ENCODE measurements around the gene NUMBL. TPM values are rescaled to one million over a fixed set of nuclear protein-coding genes. Genes with fewer than 3 reads are reported as not detected.
A peak's percentile ranks its signal among the peaks of the same experiment; 100 is the strongest.
"Not testable (repeated sequence)": the region's sequence is repeated elsewhere in the genome, so short reads cannot be mapped to it uniquely, and the experiment has no call there.

Gene NUMBL
- total RNA-seq, 2 experiments from 2014 or later = 9.9 to 11.7 TPM

- Mint-ChIP-seq H3K27me3 (peaks cover 16% of the 10 kb centered on the region), H3K36me3 (no peaks in the 10 kb centered on the region), H3K9me3 (no peaks in the 10 kb centered on the region), H3K4me1 (peaks cover 10% of the 10 kb centered on the region), H3K27ac (no peak overlapping the region), H3K4me3 (no peak overlapping the region)
- POLR2A ChIA-PET = interaction anchor here (0.7 kb wide), 2 partner anchors 181 to 353 kb away, joined by 3 to 5 read pairs; no protein-coding TSS in a partner anchor
- ATAC-seq (ENCODE audit: low read depth) (no peak), DNase-seq (no peak)
Measured at GRCh38 chr19:40638327-40638726, 52.1 kb downstream of the NUMBL start.

DNA sequence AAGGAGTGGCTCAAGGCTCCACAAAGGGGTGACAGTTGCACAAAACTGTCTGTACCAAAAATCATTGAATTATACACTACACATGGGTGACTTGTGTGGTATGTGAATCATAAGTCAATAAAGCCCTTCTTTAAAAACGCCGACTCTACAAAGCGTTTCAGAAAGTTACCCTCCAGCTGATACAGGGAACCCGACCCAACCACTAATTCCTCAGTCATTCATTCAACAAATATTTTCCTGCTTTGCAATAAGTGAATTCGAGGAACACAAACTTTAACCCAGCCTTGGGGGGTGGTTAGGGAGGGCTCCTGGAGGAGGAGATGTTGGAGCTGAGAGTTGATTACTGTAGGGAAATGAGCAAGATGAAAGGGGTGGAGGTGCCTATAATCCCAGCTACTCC lies 57.2 kb downstream of the NUMBL start:
- Mint-ChIP-seq H3K9me3 (no peaks in the 10 kb centered on the region), H3K27ac (no peak overlapping the region), H3K36me3 (peaks cover 2% of the 10 kb centered on the region), H3K4me1 (peaks cover 10% of the 10 kb centered on the region), H3K27me3 (peaks cover 16% of the 10 kb centered on the region), H3K4me3 (no peak overlapping the region)
- DNase-seq (no peak), ATAC-seq (ENCODE audit: low read depth) (no peak)
- POLR2A ChIA-PET = no interaction called here

- H3K36me3 Mint-ChIP-seq = peaks cover 2% of the 10 kb centered on the region
- no peak overlapping the region for H3K4me3 Mint-ChIP-seq
- DNase-seq (no peak), ATAC-seq (ENCODE audit: low read depth) (no peak)
- POLR2A ChIA-PET = no interaction called here
- peaks cover 10% of the 10 kb centered on the region for H3K4me1 Mint-ChIP-seq
- peaks cover 16% of the 10 kb centered on the region for H3K27me3 Mint-ChIP-seq
- H3K9me3 Mint-ChIP-seq = no peaks in the 10 kb centered on the region
- H3K27ac Mint-ChIP-seq = no peak overlapping the region
Measured at GRCh38 chr19:40632311-40633036, 58.0 kb downstream of the NUMBL start.

DNA sequence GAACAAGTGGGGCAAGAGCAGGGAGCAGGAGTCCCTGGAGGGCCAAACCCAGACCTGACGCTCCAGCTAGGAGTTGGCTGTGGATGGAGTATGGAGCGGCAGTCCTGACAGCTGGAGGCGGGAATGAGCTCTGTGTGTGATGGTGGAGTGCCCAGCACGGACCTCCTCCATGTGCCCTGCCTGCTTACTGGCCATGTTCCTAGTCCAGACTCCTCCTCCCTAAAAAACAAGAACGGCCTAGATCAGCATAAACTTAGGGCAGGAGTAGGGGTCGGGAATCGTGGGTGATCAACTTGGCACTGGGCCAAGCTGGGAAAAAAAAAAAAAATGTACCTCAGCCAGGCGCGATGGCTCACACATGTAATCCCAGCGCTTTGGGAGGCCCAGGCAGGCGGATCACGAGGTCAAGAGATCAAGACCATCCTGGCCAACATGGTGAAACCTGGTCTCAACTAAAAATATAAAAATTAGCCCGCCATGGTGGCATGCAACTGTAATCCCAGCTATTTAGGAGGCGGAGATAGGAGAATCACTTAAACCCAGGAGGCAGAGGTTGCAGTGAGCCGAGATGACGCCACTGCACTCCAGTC lies 59.8 kb downstream of the NUMBL start:
- POLR2A ChIA-PET = interaction anchor here (0.7 kb wide), 1 partner anchor 633 kb away, joined by 3 read pairs; no protein-coding TSS in a partner anchor
- Mint-ChIP-seq H3K27ac (no peak overlapping the region), H3K4me1 (peaks cover 14% of the 10 kb centered on the region), H3K4me3 (no peak overlapping the region), H3K27me3 (peaks cover 14% of the 10 kb centered on the region), H3K9me3 (no peaks in the 10 kb centered on the region), H3K36me3 (peaks cover 2% of the 10 kb centered on the region)
- DNase-seq (no peak), ATAC-seq (ENCODE audit: low read depth) (no peak)

DNA sequence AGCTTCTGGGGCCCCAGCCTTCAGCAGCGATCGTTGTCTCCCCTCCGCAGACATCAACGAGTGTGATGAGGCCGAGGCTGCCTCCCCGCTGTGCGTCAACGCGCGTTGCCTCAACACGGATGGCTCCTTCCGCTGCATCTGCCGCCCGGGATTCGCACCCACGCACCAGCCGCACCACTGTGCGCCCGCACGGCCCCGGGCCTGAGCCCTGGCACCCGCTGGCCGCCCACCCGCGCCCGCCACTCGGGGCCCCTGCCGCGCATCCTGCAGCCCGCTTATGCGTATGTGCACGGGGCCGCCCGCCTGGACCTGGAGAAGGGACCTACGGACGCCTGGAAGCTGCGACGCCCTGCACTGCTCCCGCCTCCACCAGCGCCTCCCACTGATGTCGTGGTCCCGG lies 61.1 kb downstream of the NUMBL start:
- peaks cover 18% of the 10 kb centered on the region for H3K4me1 Mint-ChIP-seq
- no peak overlapping the region for H3K4me3 Mint-ChIP-seq
- no peak for DNase-seq
- no peak for ATAC-seq (ENCODE audit: low read depth)
- POLR2A ChIA-PET = no interaction called here
- H3K27ac Mint-ChIP-seq = no peak overlapping the region
- H3K27me3 Mint-ChIP-seq = peaks cover 10% of the 10 kb centered on the region
- no peaks in the 10 kb centered on the region for H3K9me3 Mint-ChIP-seq
- peaks cover 8% of the 10 kb centered on the region for H3K36me3 Mint-ChIP-seq

- H3K9me3 Mint-ChIP-seq = no peaks in the 10 kb centered on the region
- peaks cover 14% of the 10 kb centered on the region for H3K4me1 Mint-ChIP-seq
- H3K4me3 Mint-ChIP-seq = no peak overlapping the region
- POLR2A ChIA-PET = no interaction called here
- no peaks in the 10 kb centered on the region for H3K27me3 Mint-ChIP-seq
- H3K27ac Mint-ChIP-seq = no peak overlapping the region
- peak; percentile 17 for ATAC-seq (ENCODE audit: low read depth)
- H3K36me3 Mint-ChIP-seq = peaks cover 8% of the 10 kb centered on the region
- no peak for DNase-seq
Measured at GRCh38 chr19:40627486-40628279, 62.8 kb downstream of the NUMBL start.

- peaks cover 14% of the 10 kb centered on the region for H3K4me1 Mint-ChIP-seq
- H3K27ac Mint-ChIP-seq = no peak overlapping the region
- H3K27me3 Mint-ChIP-seq = no peaks in the 10 kb centered on the region
- POLR2A ChIA-PET = no interaction called here
- H3K36me3 Mint-ChIP-seq = peaks cover 10% of the 10 kb centered on the region
- ATAC-seq (ENCODE audit: low read depth) (no peak), DNase-seq (no peak)
- no peak overlapping the region for H3K4me3 Mint-ChIP-seq
- H3K9me3 Mint-ChIP-seq = no peaks in the 10 kb centered on the region
Measured at GRCh38 chr19:40626918-40627317, 63.5 kb downstream of the NUMBL start.

GRCh38 chr19:40625406-40626120 lies 64.9 kb downstream of the NUMBL start:
- Mint-ChIP-seq H3K27ac (peak overlapping the region; percentile 57), H3K36me3 (peaks cover 18% of the 10 kb centered on the region), H3K9me3 (no peaks in the 10 kb centered on the region), H3K4me3 (peak overlapping the region; percentile 11), H3K27me3 (no peaks in the 10 kb centered on the region), H3K4me1 (peaks cover 14% of the 10 kb centered on the region)
- DNase-seq = no peak
- POLR2A ChIA-PET = interaction anchor here (0.5 kb wide), 1 partner anchor 9 kb away, joined by 5 read pairs; no protein-coding TSS in a partner anchor
- peak; percentile 21 for ATAC-seq (ENCODE audit: low read depth)

- DNase-seq; ATAC-seq (ENCODE audit: low read depth); H3K4me3 Mint-ChIP-seq; H3K27me3 Mint-ChIP-seq; H3K9me3 Mint-ChIP-seq; POLR2A ChIA-PET; H3K27ac Mint-ChIP-seq: not testable (repeated sequence)
- peaks cover 20% of the 10 kb centered on the region for H3K36me3 Mint-ChIP-seq
- peaks cover 12% of the 10 kb centered on the region for H3K4me1 Mint-ChIP-seq
Measured at GRCh38 chr19:40624369-40625153, 65.9 kb downstream of the NUMBL start.

DNA sequence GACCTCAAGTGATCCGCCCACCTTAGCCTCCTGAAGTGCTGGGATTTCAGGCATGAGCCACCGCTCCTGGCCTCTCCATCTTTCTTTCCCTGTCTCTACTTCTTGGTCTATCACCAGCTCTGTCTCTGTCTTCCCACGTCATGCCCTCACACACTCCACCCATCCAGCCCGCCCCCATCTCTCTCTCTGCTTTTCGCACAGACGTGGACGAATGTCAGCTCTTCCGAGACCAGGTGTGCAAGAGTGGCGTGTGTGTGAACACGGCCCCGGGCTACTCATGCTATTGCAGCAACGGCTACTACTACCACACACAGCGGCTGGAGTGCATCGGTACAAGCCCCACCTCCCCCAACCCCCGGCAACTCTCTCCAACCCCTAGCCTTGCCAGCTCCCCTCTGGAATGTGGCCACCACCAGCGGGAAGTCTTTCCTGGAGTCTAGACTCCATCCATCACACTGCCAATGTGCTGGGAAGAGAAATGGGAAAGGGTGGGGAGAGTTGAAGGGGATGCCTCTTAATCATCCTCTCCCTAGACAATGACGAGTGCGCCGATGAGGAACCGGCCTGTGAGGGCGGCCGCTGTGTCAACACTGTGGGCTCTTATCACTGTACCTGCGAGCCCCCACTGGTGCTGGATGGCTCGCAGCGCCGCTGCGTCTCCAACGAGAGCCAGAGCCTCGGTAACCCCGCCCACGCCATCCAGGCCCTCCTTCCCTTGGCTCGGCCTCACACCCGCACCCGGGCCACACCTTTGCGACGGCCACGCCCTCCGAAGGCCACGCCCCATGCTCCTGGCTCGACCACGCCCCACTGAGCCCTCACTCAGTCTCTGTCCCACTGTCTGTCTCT lies 66.8 kb downstream of the NUMBL start:
- Mint-ChIP-seq H3K4me1 (peaks cover 12% of the 10 kb centered on the region), H3K9me3 (no peaks in the 10 kb centered on the region), H3K4me3 (no peak overlapping the region), H3K27me3 (no peaks in the 10 kb centered on the region), H3K27ac (no peak overlapping the region), H3K36me3 (peaks cover 23% of the 10 kb centered on the region)
- POLR2A ChIA-PET = no interaction called here
- no peak for DNase-seq
- no peak for ATAC-seq (ENCODE audit: low read depth)

GRCh38 chr19:40622773-40623075 lies 67.7 kb downstream of the NUMBL start:
- ATAC-seq (ENCODE audit: low read depth) (no peak), DNase-seq (no peak)
- Mint-ChIP-seq H3K27me3 (no peaks in the 10 kb centered on the region), H3K27ac (no peak overlapping the region), H3K9me3 (no peaks in the 10 kb centered on the region), H3K36me3 (peaks cover 23% of the 10 kb centered on the region), H3K4me1 (peaks cover 12% of the 10 kb centered on the region), H3K4me3 (no peak overlapping the region)
- POLR2A ChIA-PET = no interaction called here
